Stomach (tissue), 4 donors: ENCODE results near the gene ZNF80.

Experiments
- CTCF ChIP-seq, 7 experiments: fragments of 450-650 bp in 4 of 7; fragments of 200-600 bp in 3 of 7; sonication (generic) in 3 of 7; IDR thresholded peaks; one replicate each; pipeline ENCODE4 v1.5.1; 2016 to 2019; ENCODE audit warnings: antibody characterized with exemption in 7 of 7, control low read depth in 2 of 7, mild to moderate bottlenecking in 1 of 7
- POLR2A ChIP-seq, 4 donors: fragments of 450-650 bp; IDR thresholded peaks; one replicate each; pipeline ENCODE4 v1.6.1; 2016; ENCODE audit warnings: antibody characterized with exemption in 4 of 4, control low read depth in 2 of 4, mild to moderate bottlenecking in 1 of 4, moderate library complexity in 1 of 4
- POLR2AphosphoS5 ChIP-seq, 3 donors: sonication (generic); formaldehyde crosslinking; IDR thresholded peaks; one replicate each; pipeline ENCODE4 v1.6.1; 2016; ENCODE audit warnings: antibody characterized with exemption in 3 of 3

GRCh38 chr3:114218006-114218405, 19.4 kb downstream of the ZNF80 start:
- TF ChIP-seq CTCF (IDR thresholded peaks at IDR 0.05) (no peak), POLR2AphosphoS5 (IDR thresholded peaks at IDR 0.05) (no peak), POLR2A (IDR thresholded peaks at IDR 0.05) (no peak)
